Limb (tissue), 2 donors: ENCODE results near the gene TINCR.

Source experiments
- DNase-seq, 2 donors: peaks; one replicate each; pipeline ENCODE4 v3.0.0-alpha.2; 2016; ENCODE audit errors: extremely low spot score in 2 of 2

The TINCR gene

DNA sequence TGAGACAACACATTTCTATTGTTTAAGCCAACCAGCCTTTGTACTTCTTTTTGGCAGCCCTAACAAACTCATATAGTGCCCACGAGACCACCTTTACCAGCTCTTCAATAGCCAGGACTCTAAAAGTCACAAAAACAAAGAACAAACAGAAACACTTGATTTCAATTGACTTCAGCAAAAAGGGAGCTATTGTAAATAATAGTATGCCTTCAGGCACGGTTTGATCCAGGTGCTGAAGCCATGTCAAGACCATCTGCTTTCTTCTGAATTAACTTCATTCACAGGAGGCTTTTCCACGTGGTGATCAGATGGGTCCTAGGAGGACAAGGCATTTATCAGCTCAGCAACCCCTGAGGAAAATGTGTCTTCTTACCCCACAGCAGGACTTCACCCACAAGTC lies 53.8 kb downstream of the TINCR start:
- DNase-seq, result no peak

DNA sequence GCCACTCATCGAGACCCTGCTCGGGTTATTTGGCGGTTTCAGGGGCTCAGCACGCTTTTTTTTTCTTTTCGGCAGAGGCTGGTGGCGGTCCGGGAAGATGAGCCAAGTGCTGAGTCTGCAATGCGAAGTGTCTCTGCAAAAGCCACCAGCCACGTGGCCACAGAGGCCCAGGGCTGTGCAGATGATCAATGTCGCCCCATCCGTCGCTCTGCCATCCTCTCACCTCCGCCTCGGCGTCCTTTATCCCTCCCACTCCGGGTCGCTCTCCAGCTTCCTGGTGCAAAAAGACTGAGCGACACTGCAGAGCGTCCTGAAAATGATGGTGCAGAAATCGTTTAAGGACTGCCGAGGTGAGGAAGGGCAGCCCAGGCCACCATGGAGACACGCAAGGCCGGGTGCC lies 55.0 kb downstream of the TINCR start:
- DNase-seq, result no peak
